Neural cell (in vitro differentiated cells): ENCODE results near the gene STRBP.

Source experiments
- CTCF ChIP-seq: fragments of 450-650 bp; IDR thresholded peaks from 2 replicates; pipeline ENCODE4 v1.5.1; 2014; ENCODE audit warnings: antibody characterized with exemption, mild to moderate bottlenecking, moderate library complexity; ENCODE audit not compliant: poor library complexity, severe bottlenecking
- EP300 ChIP-seq: fragments of 450-650 bp; conservative IDR thresholded peaks from 2 replicates; pipeline ENCODE4 v1.6.1; 2014; ENCODE audit warnings: antibody characterized with exemption, mild to moderate bottlenecking, moderate library complexity; ENCODE audit not compliant: poor library complexity, severe bottlenecking
- EZH2 ChIP-seq: fragments of 200-600, 300-800 bp; shearing (Covaris generic), sonication (generic); IDR thresholded peaks from 2 replicates; pipeline ENCODE4 v1.6.1; 2014; ENCODE audit warnings: antibody characterized with exemption, low read length, borderline replicate concordance, mild to moderate bottlenecking; ENCODE audit not compliant: insufficient read depth, poor library complexity, severe bottlenecking
- RAD21 ChIP-seq: fragments of 450-650 bp; conservative IDR thresholded peaks from 2 replicates; pipeline ENCODE4 v1.6.1; 2014; ENCODE audit warnings: antibody characterized with exemption, mild to moderate bottlenecking, moderate library complexity
- REST ChIP-seq: IDR thresholded peaks from 2 replicates; pipeline ENCODE4 v1.6.1; 2012; ENCODE audit warnings: borderline replicate concordance
- SMC3 ChIP-seq: fragments of 450-650 bp; conservative IDR thresholded peaks from 2 replicates; pipeline ENCODE4 v1.6.1; 2014; ENCODE audit warnings: antibody characterized with exemption, mild to moderate bottlenecking, moderate library complexity; ENCODE audit not compliant: poor library complexity
- TAF1 ChIP-seq: IDR thresholded peaks from 2 replicates; pipeline ENCODE4 v1.6.1; 2012; ENCODE audit warnings: low read depth

- TF ChIP-seq CTCF (no peak), RAD21 (no peak), EP300 (no peak), EZH2 (no peak), SMC3 (no peak), REST (no peak), TAF1 (no peak)
Measured at GRCh38 chr9:123234853-123235252, 33.5 kb downstream of the STRBP start.
